Uterus (tissue), 4 donors: ENCODE results near the gene SLC7A14. TPM values are rescaled to one million over a fixed set of nuclear protein-coding genes. Genes with fewer than 3 reads are reported as not detected.

ENCODE experiments used
- DNase-seq, 2 donors: peaks; one replicate each; pipeline ENCODE4 v3.0.0-alpha.2; 2019 to 2020
- H3K27ac ChIP-seq, 2 donors: fragments of 200-600 bp; sonication (generic); 1 replicate in 1 of 2; 2 replicates in 1 of 2; pipeline ENCODE4 v1.5.1; 2016 to 2018
- H3K27me3 ChIP-seq, 2 donors: fragments of 200-600 bp; sonication (generic); one replicate each; pipeline ENCODE4 v1.5.1; 2018 to 2019; ENCODE audit warnings: control low read depth in 1 of 2
- H3K36me3 ChIP-seq, 2 donors: fragments of 200-600 bp; sonication (generic); one replicate each; pipeline ENCODE4 v1.5.1; 2019; ENCODE audit warnings: control low read depth in 1 of 2
- H3K4me1 ChIP-seq, 2 donors: fragments of 200-600 bp; sonication (generic); one replicate each; pipeline ENCODE4 v1.5.1; 2018 to 2019; ENCODE audit warnings: control low read depth in 1 of 2
- H3K4me3 ChIP-seq, 2 donors: fragments of 200-600 bp; sonication (generic); 1 replicate in 1 of 2; 2 replicates in 1 of 2; pipeline ENCODE4 v1.5.1; 2018 to 2019; ENCODE audit warnings: mild to moderate bottlenecking in 1 of 2
- H3K9me3 ChIP-seq, 2 donors: fragments of 200-600 bp; sonication (generic); one replicate each; pipeline ENCODE4 v1.5.1; 2019; ENCODE audit warnings: control low read depth in 1 of 2
- CTCF ChIP-seq, 4 experiments: fragments of 200-600 bp in 2 of 4; fragments of 450-650 bp in 2 of 4; sonication (generic) in 2 of 4; IDR thresholded peaks; one replicate each; pipeline ENCODE4 v1.5.1; 2016 to 2019; ENCODE audit warnings: antibody characterized with exemption in 4 of 4, mild to moderate bottlenecking in 2 of 4, moderate library complexity in 1 of 4
- POLR2A ChIP-seq, 2 donors: fragments of 450-650 bp; IDR thresholded peaks; one replicate each; pipeline ENCODE4 v1.6.1; 2016; ENCODE audit warnings: antibody characterized with exemption in 2 of 2, mild to moderate bottlenecking in 1 of 2, moderate library complexity in 1 of 2
- intact Hi-C: fragments of 100-400 bp; cut with DNase I; formaldehyde crosslinking; loops from one replicate; pipeline ENCODE4 v1.15.1; 2023; ENCODE audit warnings: low total_unique reads
- total RNA-seq, 4 donors: library from RNA; depleted of rRNA in 3 of 4; stranded (reverse); fragments of >200 nt in 3 of 4; gene quantifications; one replicate each; pipeline versions ENCODE4 v1.1.0 to v1.2.4, GENCODE V29; 2014 to 2023
- donor health status: DM: yes; HTN: yes; CAD: no.

The SLC7A14 gene
- total RNA-seq, 4 donors from 2014 or later: 0.55 TPM; not detected in 3

GRCh38 chr3:170438836-170439235 is 147.0 kb downstream of the SLC7A14 start:
- Histone ChIP-seq H3K4me3 (no peak overlapping the region), H3K27ac (no peak overlapping the region), H3K4me1 (no peaks in the 10 kb centered on the region), H3K9me3 (no peaks in the 10 kb centered on the region), H3K36me3 (no peaks in the 10 kb centered on the region), H3K27me3 (no peaks in the 10 kb centered on the region)
- intact Hi-C loops: no loop called here
- no peak for TF ChIP-seq CTCF (IDR thresholded peaks at IDR 0.05)
- TF ChIP-seq POLR2A (IDR thresholded peaks at IDR 0.05): no peak
- DNase-seq: no peak

GRCh38 chr3:170437696-170438407 is 148.0 kb downstream of the SLC7A14 start:
- no peak overlapping the region for H3K27ac ChIP-seq
- TF ChIP-seq CTCF (IDR thresholded peaks at IDR 0.05): no peak
- no peak for TF ChIP-seq POLR2A (IDR thresholded peaks at IDR 0.05)

GRCh38 chr3:170437176-170437575 is 148.7 kb downstream of the SLC7A14 start:
- H3K4me3 ChIP-seq: no peak overlapping the region
- TF ChIP-seq CTCF (IDR thresholded peaks at IDR 0.05) (no peak), POLR2A (IDR thresholded peaks at IDR 0.05) (no peak)
- no peaks in the 10 kb centered on the region for H3K36me3 ChIP-seq
- intact Hi-C loops: no loop called here
- no peak overlapping the region for H3K27ac ChIP-seq
- no peaks in the 10 kb centered on the region for H3K9me3 ChIP-seq
- no peaks in the 10 kb centered on the region for H3K27me3 ChIP-seq
- DNase-seq: no peak
- H3K4me1 ChIP-seq: no peaks in the 10 kb centered on the region

More at GRCh38 chr3:170437696-170438407, 148.0 kb downstream of the SLC7A14 start:
- Histone ChIP-seq H3K27me3 (no peaks in the 10 kb centered on the region), H3K4me1 (no peaks in the 10 kb centered on the region), H3K36me3 (no peaks in the 10 kb centered on the region), H3K9me3 (no peaks in the 10 kb centered on the region), H3K4me3 (no peak overlapping the region)
- DNase-seq: no peak
- intact Hi-C loops: no loop called here

GRCh38 chr3:170436697-170437096 is 149.2 kb downstream of the SLC7A14 start:
- no peaks in the 10 kb centered on the region for H3K9me3 ChIP-seq
- DNase-seq: no peak
- H3K36me3 ChIP-seq: no peaks in the 10 kb centered on the region
- H3K27me3 ChIP-seq: no peaks in the 10 kb centered on the region
- H3K4me1 ChIP-seq: no peaks in the 10 kb centered on the region
- intact Hi-C loops: no loop called here
- no peak overlapping the region for H3K27ac ChIP-seq
- no peak overlapping the region for H3K4me3 ChIP-seq
- TF ChIP-seq CTCF (IDR thresholded peaks at IDR 0.05): no peak
- no peak for TF ChIP-seq POLR2A (IDR thresholded peaks at IDR 0.05)

GRCh38 chr3:170432416-170432815 is 153.5 kb downstream of the SLC7A14 start:
- no peaks in the 10 kb centered on the region for H3K4me1 ChIP-seq
- no peak for DNase-seq
- H3K27ac ChIP-seq: no peak overlapping the region
- intact Hi-C loops: no loop called here
- no peak overlapping the region for H3K4me3 ChIP-seq
- H3K9me3 ChIP-seq: no peaks in the 10 kb centered on the region
- no peak for TF ChIP-seq POLR2A (IDR thresholded peaks at IDR 0.05)
- no peak for TF ChIP-seq CTCF (IDR thresholded peaks at IDR 0.05)
- H3K27me3 ChIP-seq: no peaks in the 10 kb centered on the region
- no peaks in the 10 kb centered on the region for H3K36me3 ChIP-seq
